H9 (cell line): ENCODE data around the gene ETNK2. TPM values are rescaled to one million over a fixed set of nuclear protein-coding genes. Genes with fewer than 3 reads are reported as not detected.
A peak's percentile ranks its signal among the peaks of the same experiment; 100 is the strongest.

Experiments
- DNase-seq: peaks from one replicate; pipeline ENCODE4 v3.0.0-alpha.2; 2017
- H2AFZ ChIP-seq: one replicate; pipeline ENCODE4 v1.6.1; 2013; ENCODE audit warnings: mild to moderate bottlenecking, low read length, control low read depth, moderate library complexity
- H2AK5ac ChIP-seq: 2 replicates; pipeline ENCODE4 v1.6.1; 2013; ENCODE audit warnings: low read length, control low read depth, mixed read lengths; ENCODE audit not compliant: insufficient read length
- H2BK120ac ChIP-seq: one replicate; pipeline ENCODE4 v1.6.1; 2013; ENCODE audit warnings: low read depth, mild to moderate bottlenecking, low read length, control low read depth, inconsistent platforms; ENCODE audit not compliant: poor library complexity, severe bottlenecking
- H2BK12ac ChIP-seq: 2 replicates; pipeline ENCODE4 v1.6.1; 2013; ENCODE audit warnings: low read length, control low read depth, mixed read lengths, low read depth; ENCODE audit not compliant: insufficient read length
- H2BK15ac ChIP-seq: 2 replicates; pipeline ENCODE4 v1.6.1; 2013; ENCODE audit warnings: low read depth, low read length, control low read depth
- H2BK20ac ChIP-seq: one replicate; pipeline ENCODE4 v1.6.1; 2013; ENCODE audit warnings: low read depth, mild to moderate bottlenecking, low read length, control low read depth, inconsistent platforms; ENCODE audit not compliant: poor library complexity, severe bottlenecking
- H2BK5ac ChIP-seq: 2 replicates; pipeline ENCODE4 v1.6.1; 2013; ENCODE audit warnings: low read length, control low read depth, mixed read lengths; ENCODE audit not compliant: insufficient read length
- H3K14ac ChIP-seq: 2 replicates; pipeline ENCODE4 v1.6.1; 2013; ENCODE audit warnings: low read length, control low read depth; ENCODE audit not compliant: insufficient read depth
- H3K18ac ChIP-seq: 2 replicates; pipeline ENCODE4 v1.6.1; 2013; ENCODE audit warnings: low read depth, mild to moderate bottlenecking, mixed read lengths, low read length, control low read depth; ENCODE audit not compliant: insufficient read length
- H3K23ac ChIP-seq: 2 replicates; pipeline ENCODE4 v1.6.1; 2013; ENCODE audit warnings: low read length, control low read depth, mixed read lengths, low read depth; ENCODE audit not compliant: insufficient read length
- H3K23me2 ChIP-seq: 2 replicates; pipeline ENCODE4 v1.6.1; 2013; ENCODE audit warnings: low read depth, mild to moderate bottlenecking, mixed read lengths, low read length, control low read depth; ENCODE audit not compliant: insufficient read length, poor library complexity, severe bottlenecking
- H3K27ac ChIP-seq: 2 replicates; pipeline ENCODE4 v1.5.1; 2013; ENCODE audit warnings: low read length, control low read depth, mixed read lengths, low read depth; ENCODE audit not compliant: insufficient read length
- H3K27me3 ChIP-seq: 2 replicates; pipeline ENCODE4 v1.6.1; 2013; ENCODE audit warnings: low read length, control low read depth, inconsistent platforms; ENCODE audit not compliant: insufficient read depth
- H3K4ac ChIP-seq: 2 replicates; pipeline ENCODE4 v1.6.1; 2013; ENCODE audit warnings: low read depth, mild to moderate bottlenecking, control low read depth, inconsistent platforms, low read length, moderate library complexity
- H3K4me1 ChIP-seq: 2 replicates; pipeline ENCODE4 v1.6.1; 2013; ENCODE audit warnings: low read length, control low read depth, inconsistent platforms; ENCODE audit not compliant: insufficient read depth
- H3K4me2 ChIP-seq: 2 replicates; pipeline ENCODE4 v1.6.1; 2013; ENCODE audit warnings: low read length, control low read depth, mixed read lengths; ENCODE audit not compliant: insufficient read length, insufficient read depth
- H3K56ac ChIP-seq: 2 replicates; pipeline ENCODE4 v1.6.1; 2013; ENCODE audit warnings: low read depth, mild to moderate bottlenecking, mixed read lengths, low read length, control low read depth; ENCODE audit not compliant: insufficient read length
- H3K79me1 ChIP-seq: 2 replicates; pipeline ENCODE4 v1.6.1; 2013; ENCODE audit warnings: low read depth, mild to moderate bottlenecking, moderate library complexity, low read length, control low read depth, inconsistent platforms; ENCODE audit not compliant: insufficient read depth, poor library complexity, severe bottlenecking
- H3K79me2 ChIP-seq: 2 replicates; pipeline ENCODE4 v1.6.1; 2013; ENCODE audit warnings: low read length, control low read depth, inconsistent platforms; ENCODE audit not compliant: insufficient read depth
- H3K9ac ChIP-seq: 2 replicates; pipeline ENCODE4 v1.6.1; 2013; ENCODE audit warnings: low read length, control low read depth, mixed read lengths; ENCODE audit not compliant: insufficient read length; ENCODE audit errors: extremely low read depth
- H3K9me3 ChIP-seq: one replicate; pipeline ENCODE4 v1.6.1; 2013; ENCODE audit warnings: low read depth, low read length, inconsistent platforms; ENCODE audit not compliant: control insufficient read depth
- H3T11ph ChIP-seq: one replicate; pipeline ENCODE4 v1.6.1; 2013; ENCODE audit warnings: mild to moderate bottlenecking, low read length, control low read depth, inconsistent platforms
- H4K20me1 ChIP-seq: one replicate; pipeline ENCODE4 v1.6.1; 2013; ENCODE audit not compliant: control insufficient read depth, insufficient read length, insufficient read depth
- H4K5ac ChIP-seq: 2 replicates; pipeline ENCODE4 v1.6.1; 2013; ENCODE audit warnings: low read depth, mild to moderate bottlenecking, mixed read lengths, low read length, control low read depth; ENCODE audit not compliant: insufficient read length
- H4K8ac ChIP-seq: replicated peaks from 2 replicates; pipeline ENCODE4 v1.6.1; 2013; ENCODE audit warnings: low read length, control low read depth, mixed read lengths, low read depth; ENCODE audit not compliant: insufficient read length
- H4K91ac ChIP-seq: 2 replicates; pipeline ENCODE4 v1.6.1; 2013; ENCODE audit warnings: low read depth, mild to moderate bottlenecking, moderate library complexity, mixed read lengths, low read length, control low read depth; ENCODE audit not compliant: insufficient read length
- H3K27ac Mint-ChIP-seq, 3 experiments: 2 replicates in 2 of 3; 3 replicates in 1 of 3; pipeline ENCODE4 v1.8.0; 2020 to 2021; ENCODE audit warnings: mixed read lengths in 3 of 3, mild to moderate bottlenecking in 1 of 3, moderate library complexity in 1 of 3
- H3K27me3 Mint-ChIP-seq: 2 replicates; pipeline ENCODE4 v1.8.0; 2021; ENCODE audit warnings: low read depth, mild to moderate bottlenecking, moderate library complexity, mixed read lengths
- H3K36me3 Mint-ChIP-seq, 3 experiments: 2 replicates in 2 of 3; 3 replicates in 1 of 3; pipeline ENCODE4 v1.8.0; 2020 to 2021; ENCODE audit warnings: low read depth in 3 of 3, mixed read lengths in 3 of 3; ENCODE audit not compliant: insufficient read depth in 1 of 3
- H3K4me1 Mint-ChIP-seq, 2 experiments: 2 replicates each; pipeline ENCODE4 v1.8.0; 2020; ENCODE audit warnings: mixed read lengths in 2 of 2
- H3K4me3 Mint-ChIP-seq, 2 experiments: 2 replicates in 1 of 2; 3 replicates in 1 of 2; pipeline ENCODE4 v1.8.0; 2020 to 2021; ENCODE audit warnings: mild to moderate bottlenecking in 2 of 2, mixed read lengths in 2 of 2, moderate library complexity in 1 of 2
- H3K9me3 Mint-ChIP-seq, 2 experiments: 2 replicates in 1 of 2; 3 replicates in 1 of 2; pipeline ENCODE4 v1.8.0; 2020; ENCODE audit warnings: mild to moderate bottlenecking in 2 of 2, mixed read lengths in 2 of 2, moderate library complexity in 1 of 2
- WGBS: extraction: QIAGEN DNeasy Blood & Tissue Kit; methylation state at CpG from one replicate; pipeline ENCODE4 v1.1.7; 2013; ENCODE audit warnings: missing lambda C conversion rate, low lambda C conversion rate, mixed read lengths; ENCODE audit not compliant: insufficient read length; ENCODE audit errors: extremely low coverage; 5-methylcytosine and 5-hydroxymethylcytosine counted together
- total RNA-seq: library from RNA; stranded (reverse); gene quantifications from 2 replicates; pipeline ENCODE4 v1.2.1, GENCODE V29; 2021
- TF ChIP-seq, protein P1 (sequence below): fragments of 200-600 bp; sonication (generic); conservative IDR thresholded peaks from 3 replicates; pipeline ENCODE4 v1.8.0; 2021; ENCODE audit warnings: antibody characterized with exemption, mild to moderate bottlenecking

The ETNK2 gene
- total RNA-seq, 1 experiment from 2014 or later, result 17.6 TPM

GRCh38 chr1:204178487-204179281 lies 26.8 kb upstream of the ETNK2 start:
- no peak overlapping the region for H2AFZ ChIP-seq
- Mint-ChIP-seq H3K27me3 (peaks cover 36% of the 10 kb centered on the region), H3K27ac (peak overlapping the region in 1 of 3 experiments; percentile 20; a peak in 1 of 7 replicates), H3K9me3 (peaks cover 4 to 19% of the 10 kb centered on the region in 2 experiments; a peak in 3 of 5 replicates), H3K4me1 (no peaks in the 10 kb centered on the region), H3K36me3 (peaks cover 0 to 4% (median 0%) of the 10 kb centered on the region in 3 experiments; a peak in 2 of 7 replicates), H3K4me3 (no peak overlapping the region)
- H3K4me2 ChIP-seq, result no peak overlapping the region
- no peak overlapping the region for H3T11ph ChIP-seq
- H3K27me3 ChIP-seq, result no peaks in the 10 kb centered on the region
- H3K9ac ChIP-seq, result no peak overlapping the region
- H2BK5ac ChIP-seq, result no peak overlapping the region
- no peak overlapping the region; the same call in 1 of the 2 replicates for H3K14ac ChIP-seq
- H3K79me2 ChIP-seq, result no peaks in the 10 kb centered on the region
- H2BK20ac ChIP-seq, result no peak overlapping the region
- no peak overlapping the region for H2BK15ac ChIP-seq
- TF ChIP-seq, protein P1, sequence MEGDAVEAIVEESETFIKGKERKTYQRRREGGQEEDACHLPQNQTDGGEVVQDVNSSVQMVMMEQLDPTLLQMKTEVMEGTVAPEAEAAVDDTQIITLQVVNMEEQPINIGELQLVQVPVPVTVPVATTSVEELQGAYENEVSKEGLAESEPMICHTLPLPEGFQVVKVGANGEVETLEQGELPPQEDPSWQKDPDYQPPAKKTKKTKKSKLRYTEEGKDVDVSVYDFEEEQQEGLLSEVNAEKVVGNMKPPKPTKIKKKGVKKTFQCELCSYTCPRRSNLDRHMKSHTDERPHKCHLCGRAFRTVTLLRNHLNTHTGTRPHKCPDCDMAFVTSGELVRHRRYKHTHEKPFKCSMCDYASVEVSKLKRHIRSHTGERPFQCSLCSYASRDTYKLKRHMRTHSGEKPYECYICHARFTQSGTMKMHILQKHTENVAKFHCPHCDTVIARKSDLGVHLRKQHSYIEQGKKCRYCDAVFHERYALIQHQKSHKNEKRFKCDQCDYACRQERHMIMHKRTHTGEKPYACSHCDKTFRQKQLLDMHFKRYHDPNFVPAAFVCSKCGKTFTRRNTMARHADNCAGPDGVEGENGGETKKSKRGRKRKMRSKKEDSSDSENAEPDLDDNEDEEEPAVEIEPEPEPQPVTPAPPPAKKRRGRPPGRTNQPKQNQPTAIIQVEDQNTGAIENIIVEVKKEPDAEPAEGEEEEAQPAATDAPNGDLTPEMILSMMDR, result no peak
- H4K8ac ChIP-seq, result no peak overlapping the region
- H2BK120ac ChIP-seq, result no peak overlapping the region
- no peaks in the 10 kb centered on the region for H3K23me2 ChIP-seq
- H3K9me3 ChIP-seq, result no peaks in the 10 kb centered on the region
- H3K4me1 ChIP-seq, result no peaks in the 10 kb centered on the region
- H4K5ac ChIP-seq, result no peak overlapping the region
- DNase-seq, result no peak
- H3K4ac ChIP-seq, result no peak overlapping the region
- no peaks in the 10 kb centered on the region for H3K79me1 ChIP-seq
- no peak overlapping the region for H3K27ac ChIP-seq
- H3K18ac ChIP-seq, result no peak overlapping the region
- H3K56ac ChIP-seq, result no peak overlapping the region
- no CpG with 5 or more reads among the region's 7 CpGs for WGBS
- H2AK5ac ChIP-seq, result no peak overlapping the region
- no peak overlapping the region for H2BK12ac ChIP-seq
- no peak overlapping the region for H3K23ac ChIP-seq
- no peaks in the 10 kb centered on the region for H4K20me1 ChIP-seq
- no peak overlapping the region for H4K91ac ChIP-seq
